HPDE6-E6E7 (cell line): ENCODE measurements around the gene B3GNT4.
"Not testable (repeated sequence)": the region's sequence is repeated elsewhere in the genome, so short reads cannot be mapped to it uniquely, and the experiment has no call there.

ENCODE experiments used
- DNase-seq: peaks from one replicate; pipeline ENCODE4 v3.0.0; 2011; ENCODE audit warnings: missing footprints; ENCODE audit errors: extremely low spot score

The B3GNT4 gene

GRCh38 chr12:122203301-122204166 lies at the start of gene B3GNT4:
B3GNT4 (plus strand) TSS chr12:122203709; CDS start chr12:122204619, 910 bp downstream.
- peak; percentile 84 for DNase-seq

DNA sequence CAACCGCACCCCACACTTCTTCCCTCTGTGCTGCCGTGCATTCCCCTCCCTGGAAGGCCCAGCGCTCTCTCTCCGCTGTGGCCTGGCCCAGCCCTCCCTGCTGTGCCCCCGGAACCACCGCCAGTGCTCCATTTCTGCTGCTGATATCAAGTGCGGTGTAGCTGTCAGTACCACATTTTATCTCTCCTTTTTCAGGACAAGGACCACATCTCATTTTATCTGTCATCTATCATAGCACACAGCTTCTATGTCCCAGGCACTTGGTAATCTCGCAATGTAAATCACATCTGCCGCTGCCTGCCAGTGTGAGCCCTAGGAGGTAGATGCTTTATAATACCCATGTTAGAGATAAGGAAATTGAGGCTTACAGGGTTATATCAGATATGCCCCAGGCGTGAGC lies 47.8 kb upstream of the B3GNT4 start:
- DNase-seq = no peak

DNA sequence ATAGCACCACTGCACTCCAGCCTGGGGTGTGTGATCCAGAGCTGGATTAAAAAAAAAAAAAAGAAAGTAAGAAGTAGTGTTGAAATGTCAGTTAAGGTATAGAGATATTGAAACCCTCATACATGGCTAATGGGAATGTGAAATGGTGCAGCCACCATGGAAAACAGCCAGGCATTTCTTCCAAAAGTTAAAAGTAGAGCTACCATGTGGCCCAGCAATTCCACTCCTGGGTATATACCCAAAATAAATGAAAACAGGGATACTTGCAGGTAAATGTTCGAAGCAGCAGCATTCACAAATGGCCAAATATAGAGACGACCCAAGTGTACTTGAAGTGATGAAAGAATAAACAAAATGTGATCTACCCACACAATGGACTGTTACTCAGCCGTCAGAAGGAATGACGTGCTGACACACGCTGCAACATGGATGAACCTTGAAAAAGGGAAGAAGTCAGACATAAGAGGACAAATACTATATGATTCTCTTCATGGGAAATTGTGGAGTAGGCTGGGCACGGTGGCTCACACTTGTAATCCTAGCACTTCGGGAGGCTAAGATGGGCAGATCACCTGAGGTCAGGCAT lies 44.7 kb upstream of the B3GNT4 start:
- DNase-seq = no peak

GRCh38 chr12:122159882-122160281 lies 43.6 kb upstream of the B3GNT4 start:
- no peak for DNase-seq

DNA sequence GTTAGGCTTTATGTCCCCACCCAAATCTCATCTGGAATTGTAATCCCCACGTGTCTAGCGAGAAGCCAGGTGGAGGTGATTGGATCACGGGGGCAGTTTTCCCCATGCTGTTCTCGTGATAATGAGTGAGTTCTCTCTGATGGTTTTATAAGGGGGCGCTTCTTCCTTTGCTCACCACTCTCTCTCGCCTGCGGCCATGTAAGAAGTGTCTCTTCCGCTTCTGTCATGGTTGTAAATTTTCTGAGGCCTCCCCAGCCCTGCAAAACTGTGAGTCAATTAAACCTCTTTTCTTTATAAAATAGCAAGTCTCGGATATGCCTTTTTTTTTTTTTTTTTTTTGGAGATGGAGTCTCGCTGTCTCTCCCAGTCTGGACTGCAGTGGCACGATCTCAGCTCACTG lies 42.7 kb upstream of the B3GNT4 start:
- DNase-seq = no peak

GRCh38 chr12:122161682-122162081 lies 41.8 kb upstream of the B3GNT4 start:
- DNase-seq = no peak

DNA sequence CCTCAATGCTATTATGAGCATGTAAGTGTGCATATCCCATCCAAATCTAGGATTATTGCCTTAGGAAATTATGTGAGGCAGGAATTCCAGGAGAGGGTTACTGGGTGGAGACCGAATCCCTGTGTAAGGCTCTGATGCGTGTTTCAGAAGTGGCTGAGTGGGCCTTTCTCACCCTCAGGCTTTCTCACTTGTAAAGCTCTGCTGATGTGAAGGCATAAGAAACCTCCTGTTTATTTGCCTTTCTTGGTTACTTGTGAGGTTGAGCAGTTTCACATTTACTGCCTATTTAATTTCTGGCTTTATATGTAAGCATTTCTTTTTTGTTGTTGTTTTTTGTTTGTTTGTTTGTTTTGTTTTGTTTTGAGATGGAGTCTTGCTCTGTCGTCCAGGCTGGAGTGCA lies 40.5 kb upstream of the B3GNT4 start:
- DNase-seq = no peak

DNA sequence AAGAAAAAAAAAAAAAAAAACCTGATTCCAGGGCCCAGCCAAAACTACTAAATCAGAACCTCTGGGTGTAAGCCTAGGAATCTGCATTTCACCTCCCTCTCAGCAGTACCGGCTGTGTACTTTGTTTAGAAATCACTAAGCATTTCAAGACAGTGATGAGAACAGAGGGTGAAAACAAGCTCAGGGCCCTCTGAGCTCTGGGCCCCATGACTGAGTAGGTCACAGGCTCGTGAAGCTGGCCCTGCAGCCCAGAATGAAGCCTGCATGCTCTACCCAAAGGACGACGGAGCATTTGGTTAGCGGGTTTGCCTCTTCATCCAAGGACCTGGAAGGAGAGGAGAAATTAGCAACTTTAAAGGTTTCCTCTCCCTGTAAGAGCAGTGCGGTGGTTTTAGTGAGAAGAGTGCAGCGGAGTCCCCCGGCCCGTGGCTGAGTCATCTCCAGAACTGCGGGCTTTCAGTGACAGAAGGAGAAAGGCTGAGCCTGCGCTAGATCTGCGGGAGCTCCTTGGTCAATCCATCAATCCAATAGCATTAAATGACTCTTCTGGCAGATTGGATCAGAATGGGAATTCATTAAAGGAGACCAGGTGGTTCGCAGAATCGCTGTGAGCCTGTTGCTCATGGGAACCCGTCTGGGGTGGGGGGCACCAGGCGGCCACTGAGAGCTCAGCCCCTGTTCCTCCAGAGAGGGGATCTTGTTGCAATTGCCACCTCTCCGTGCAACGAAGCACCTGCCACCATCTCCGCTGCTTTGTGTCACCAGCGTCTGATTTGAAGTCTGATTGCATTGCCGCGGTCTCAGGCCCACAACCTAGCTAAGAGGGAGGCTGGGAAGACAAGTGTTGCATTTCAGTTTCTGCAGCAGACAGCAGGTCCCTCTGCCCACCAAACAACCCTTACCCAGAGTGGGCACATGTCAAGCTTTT lies 36.8 kb upstream of the B3GNT4 start:
- no peak for DNase-seq

DNA sequence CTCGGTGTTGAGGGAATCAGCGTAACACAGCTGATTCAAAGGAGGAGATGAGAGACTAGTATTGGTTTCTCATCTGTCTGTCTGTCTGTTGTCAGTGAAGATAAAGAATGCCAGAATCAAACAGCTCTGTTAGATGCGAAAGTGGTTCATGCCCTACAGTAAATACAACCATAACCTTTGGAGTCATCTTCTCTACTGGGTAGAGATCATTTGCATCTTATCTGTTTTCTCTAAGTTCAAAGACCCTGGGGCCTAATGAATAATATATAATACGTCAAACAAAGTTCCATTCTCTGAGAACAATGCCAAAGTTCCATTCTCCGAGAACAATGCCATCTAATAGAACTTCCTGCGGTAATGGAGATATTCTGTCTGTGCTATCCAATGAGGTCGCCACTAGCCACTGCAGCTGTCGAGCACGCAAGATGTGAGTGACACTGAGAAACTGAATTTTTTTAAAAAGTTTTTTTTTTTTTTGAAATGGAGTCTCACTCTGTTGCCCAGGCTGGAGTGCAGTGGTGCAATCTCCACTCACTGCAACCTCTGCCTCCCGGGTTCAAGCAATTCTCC lies 36.1 kb upstream of the B3GNT4 start:
- no peak for DNase-seq

DNA sequence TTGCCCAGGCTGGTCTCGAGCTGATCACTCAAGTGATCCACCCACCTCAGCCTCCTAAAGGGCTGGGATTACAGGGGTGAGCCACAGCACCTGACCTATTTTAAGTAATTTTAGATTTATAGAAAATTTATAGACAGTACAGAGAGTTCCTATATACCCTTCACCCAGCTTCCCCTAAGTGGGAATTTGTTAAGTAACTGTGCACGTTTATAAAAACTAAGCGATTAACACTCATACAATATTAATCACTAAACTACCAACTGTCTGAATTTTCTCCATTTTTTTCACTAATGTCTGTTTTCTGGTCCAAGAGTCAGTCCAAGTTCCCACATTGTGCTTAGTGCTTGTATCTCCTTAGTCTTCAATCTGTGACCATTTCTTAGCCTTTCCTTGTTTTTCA lies 35.0 kb upstream of the B3GNT4 start:
- no peak for DNase-seq

- no peak for DNase-seq
These were observed 32.1 kb upstream of the B3GNT4 start for GRCh38 chr12:122171399-122171798.

GRCh38 chr12:122172262-122172939 lies 31.1 kb upstream of the B3GNT4 start:
- no peak for DNase-seq

GRCh38 chr12:122174155-122174845 lies 29.2 kb upstream of the B3GNT4 start, which contains the start of gene IL31:
IL31 (minus strand) TSS chr12:122174221; CDS start chr12:122174172, 49 bp downstream.
- DNase-seq = no peak

GRCh38 chr12:122176473-122176872 lies 27.0 kb upstream of the B3GNT4 start:
- DNase-seq = not testable (repeated sequence)

DNA sequence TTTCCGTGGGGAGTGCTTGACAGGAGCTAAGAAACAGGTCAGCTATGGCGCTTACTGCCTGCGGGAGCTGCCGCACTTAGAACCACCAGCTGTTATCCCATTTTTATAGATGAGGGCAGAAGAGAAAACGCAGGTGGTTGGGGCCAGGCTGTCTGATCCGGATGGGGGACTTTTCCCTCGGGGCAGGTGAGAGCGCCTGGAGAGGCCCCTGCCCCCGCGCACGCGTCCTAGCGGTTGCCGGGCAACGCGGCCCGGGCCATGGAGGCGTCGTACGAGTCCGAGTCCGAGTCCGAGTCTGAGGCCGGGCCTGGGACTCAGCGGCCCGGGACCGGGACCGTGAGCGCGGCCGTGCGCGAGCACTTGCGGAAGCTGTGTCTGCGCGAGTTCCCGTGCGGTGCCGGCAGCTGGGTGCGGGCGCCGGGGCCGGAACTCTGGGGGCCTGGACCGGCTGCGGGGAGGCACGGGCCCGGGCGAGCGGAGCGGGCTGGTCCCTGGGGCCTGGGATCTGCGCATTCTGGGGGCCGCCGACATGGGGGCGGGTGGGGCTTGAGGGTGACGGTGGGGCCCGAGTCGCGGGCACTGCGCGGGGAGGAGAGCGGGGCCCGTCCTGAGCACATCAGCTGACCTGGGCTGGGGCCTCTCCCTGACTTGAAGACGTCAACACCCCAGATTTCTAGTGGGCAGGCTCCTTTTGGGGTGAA lies 20.5 kb upstream of the B3GNT4 start, which contains the start of gene LRRC43:
TSS of gene LRRC43 (plus strand) at position 237 of the 701 bp plus-strand sequence. CDS start at position 259, 22 bp downstream.
- DNase-seq = no peak

GRCh38 chr12:122183588-122183940 lies 19.9 kb upstream of the B3GNT4 start:
- DNase-seq = no peak

- DNase-seq = no peak
These were observed 19.0 kb upstream of the B3GNT4 start for GRCh38 chr12:122184517-122184916.

GRCh38 chr12:122185079-122185478 lies 18.4 kb upstream of the B3GNT4 start:
- DNase-seq = no peak

GRCh38 chr12:122185494-122186082 lies 17.9 kb upstream of the B3GNT4 start:
- no peak for DNase-seq
